Prostate gland (tissue), 2 donors: Measurements from ENCODE around the gene TANC1.

Experiments
- CTCF ChIP-seq, 4 experiments: fragments of 200-600 bp in 2 of 4; fragments of 450-650 bp in 2 of 4; sonication (generic) in 2 of 4; IDR thresholded peaks; 1 replicate in 3 of 4; 2 replicates in 1 of 4; pipeline ENCODE4 v1.5.1; 2016 to 2019; ENCODE audit warnings: antibody characterized with exemption in 4 of 4, mild to moderate bottlenecking in 2 of 4, moderate library complexity in 2 of 4
- POLR2A ChIP-seq: fragments of 450-650 bp; IDR thresholded peaks from one replicate; pipeline ENCODE4 v1.6.1; 2016; ENCODE audit warnings: antibody characterized with exemption, mild to moderate bottlenecking
- POLR2AphosphoS5 ChIP-seq: sonication (generic); formaldehyde crosslinking; IDR thresholded peaks from one replicate; pipeline ENCODE4 v1.6.1; 2017; ENCODE audit warnings: antibody characterized with exemption

- TF ChIP-seq CTCF (IDR thresholded peaks at IDR 0.05) (no peak), POLR2A (no peak), POLR2AphosphoS5 (no peak)
Measured at GRCh38 chr2:159139216-159139933, 170.9 kb downstream of the TANC1 start.
